ENCODE results near the gene EYS. TPM values are rescaled to one million over a fixed set of nuclear protein-coding genes. Genes with fewer than 3 reads are reported as not detected.

EYS gene
- total and polyA plus RNA-seq, 9 of the 15 experiments (the other 6 are each of a cell fraction or from before 2014, with no cell fraction given): 0.03 to 0.36 (median 0.10) TPM; not detected in 2

DNA sequence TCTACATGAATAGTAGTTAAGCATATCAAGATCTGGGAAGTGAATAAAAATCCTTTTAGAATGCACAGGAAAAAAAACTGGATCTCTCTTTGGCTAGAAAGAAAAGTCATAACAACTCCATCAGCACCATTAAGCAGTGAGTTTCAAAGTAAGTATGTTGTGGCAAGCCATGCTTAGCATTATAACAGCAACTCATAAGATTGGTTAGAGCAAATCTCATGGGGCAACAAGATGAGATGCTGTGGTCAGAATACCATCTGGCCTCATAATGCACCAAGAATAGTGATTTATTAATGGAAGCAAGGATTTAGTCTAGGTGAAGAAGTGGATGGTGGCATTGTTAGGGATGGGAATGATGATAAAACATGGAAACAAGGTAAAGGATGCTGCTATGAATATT lies 1912.0 kb downstream of the EYS start (continued):
- TF ChIP-seq MYC (IDR thresholded peaks at IDR 0.05; ENCODE audit: low read depth, low read length) (no peak), MYC (CRISPR knock-in tag; IDR thresholded peaks at IDR 0.05; ENCODE audit: borderline replicate concordance, low read depth) (no peak), SMAD1 (IDR thresholded peaks at IDR 0.05; ENCODE audit: low read depth, low read length, partially characterized antibody) (no peak)

DNA sequence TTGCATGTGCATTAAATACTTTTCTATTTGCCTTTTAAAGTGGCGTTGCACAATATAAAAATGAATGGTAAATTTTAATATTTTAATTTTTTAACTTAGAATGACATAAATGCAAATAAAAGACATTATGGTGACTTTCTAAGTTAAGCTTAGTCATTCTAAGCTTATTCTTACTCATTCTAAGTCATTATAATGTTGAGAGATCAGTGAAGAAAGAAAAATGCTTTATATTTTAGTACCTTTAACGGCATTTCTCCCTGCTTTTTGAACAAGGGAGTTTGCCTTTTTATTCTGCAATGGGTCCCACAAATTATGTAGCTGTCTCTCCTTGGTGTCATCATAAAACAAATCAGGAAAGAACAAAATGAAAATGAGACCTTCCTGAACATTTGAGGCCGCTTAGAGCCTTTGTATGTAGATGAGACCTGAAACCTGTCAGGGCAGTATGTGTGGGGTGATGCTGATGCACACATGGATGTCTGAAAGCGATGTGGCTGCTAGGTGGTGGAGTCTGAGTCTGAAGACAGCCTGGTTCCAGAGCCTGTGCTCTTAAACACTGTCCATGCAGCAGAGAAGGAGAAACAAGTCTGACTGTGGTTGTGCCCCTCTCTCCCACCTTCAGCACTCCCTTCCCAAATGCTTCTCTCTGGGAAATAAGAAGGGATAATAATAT lies 1913.4 kb downstream of the EYS start:
- Histone ChIP-seq H3K27me3 (ENCODE audit: control insufficient read depth in 2 of 2, insufficient read depth in 2 of 2, low read length in 2 of 2) (no peaks in the 10 kb centered on the region), H3K9ac (ENCODE audit: insufficient read depth in 1 of 2, low read depth in 2 of 2, low read length in 2 of 2) (no peak overlapping the region), H4K20me1 (replicated peaks; ENCODE audit: control insufficient read depth, insufficient read depth, low read length) (no peaks in the 10 kb centered on the region), H3K27ac (ENCODE audit: extremely low read depth, low read depth, low read length) (no peak overlapping the region), H3K9me1 (ENCODE audit: control insufficient read depth, insufficient read depth, low read length) (no peaks in the 10 kb centered on the region), H3K9me3 (replicated peaks; ENCODE audit: control insufficient read depth, insufficient read depth, low read depth, low read length) (no peaks in the 10 kb centered on the region), H2AFZ (ENCODE audit: low read depth, low read length) (no peak overlapping the region), H3K4me3 (no peak overlapping the region), H3K4me2 (ENCODE audit: insufficient read depth, low read length) (no peak overlapping the region), H3K36me3 (ENCODE audit: control insufficient read depth, insufficient read depth, low read length) (no peaks in the 10 kb centered on the region), H3K79me2 (ENCODE audit: control insufficient read depth, insufficient read depth, low read length) (no peaks in the 10 kb centered on the region), H3K4me1 (replicated peaks in 1 of 2; ENCODE audit: control insufficient read depth in 2 of 2, insufficient read depth in 2 of 2, low read length in 2 of 2) (no peaks in the 10 kb centered on the region)
- FAIRE-seq (no peak), DNase-seq (ENCODE audit: extremely low read depth in 1 of 4, low spot score in 3 of 4) (no peak), ATAC-seq (no peak)
- in situ Hi-C loops (cut with MboI): no loop called here
- CTCF ChIA-PET (ENCODE audit: low intra/inter-chr PET ratio): no interaction called here
- intact Hi-C loops (cut with micrococcal nuclease): no loop called here
- POLR2A ChIA-PET: no interaction called here
- WGBS (ENCODE audit: insufficient coverage, low coverage, missing lambda C conversion rate): 0% methylated on average over 4 of the region's 4 CpGs
- no TSS peak for BruUV-seq (replicated peaks)
- TF ChIP-seq ZNF184 (CRISPR knock-in tag; IDR thresholded peaks at IDR 0.05) (no peak), ZNF232 (CRISPR knock-in tag; IDR thresholded peaks at IDR 0.05) (no peak), NCOR1 (IDR thresholded peaks at IDR 0.05) (no peak), HCFC1 (IDR thresholded peaks at IDR 0.05; ENCODE audit: low read depth, low read length) (no peak), PHF20 (IDR thresholded peaks at IDR 0.05; ENCODE audit: partially characterized antibody) (no peak)
- TF ChIP-seq, protein P1, sequence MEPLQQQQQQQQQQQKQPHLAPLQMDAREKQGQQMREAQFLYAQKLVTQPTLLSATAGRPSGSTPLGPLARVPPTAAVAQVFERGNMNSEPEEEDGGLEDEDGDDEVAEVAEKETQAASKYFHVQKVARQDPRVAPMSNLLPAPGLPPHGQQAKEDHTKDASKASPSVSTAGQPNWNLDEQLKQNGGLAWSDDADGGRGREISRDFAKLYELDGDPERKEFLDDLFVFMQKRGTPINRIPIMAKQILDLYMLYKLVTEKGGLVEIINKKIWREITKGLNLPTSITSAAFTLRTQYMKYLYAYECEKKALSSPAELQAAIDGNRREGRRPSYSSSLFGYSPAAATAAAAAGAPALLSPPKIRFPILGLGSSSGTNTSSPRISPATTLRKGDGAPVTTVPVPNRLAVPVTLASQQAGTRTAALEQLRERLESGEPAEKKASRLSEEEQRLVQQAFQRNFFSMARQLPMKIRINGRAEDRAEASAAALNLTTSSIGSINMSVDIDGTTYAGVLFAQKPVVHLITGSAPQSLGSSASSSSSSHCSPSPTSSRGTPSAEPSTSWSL (CRISPR knock-in tag; IDR thresholded peaks at IDR 0.05; ENCODE audit: borderline replicate concordance): no peak
- TF ChIP-seq, protein P2, sequence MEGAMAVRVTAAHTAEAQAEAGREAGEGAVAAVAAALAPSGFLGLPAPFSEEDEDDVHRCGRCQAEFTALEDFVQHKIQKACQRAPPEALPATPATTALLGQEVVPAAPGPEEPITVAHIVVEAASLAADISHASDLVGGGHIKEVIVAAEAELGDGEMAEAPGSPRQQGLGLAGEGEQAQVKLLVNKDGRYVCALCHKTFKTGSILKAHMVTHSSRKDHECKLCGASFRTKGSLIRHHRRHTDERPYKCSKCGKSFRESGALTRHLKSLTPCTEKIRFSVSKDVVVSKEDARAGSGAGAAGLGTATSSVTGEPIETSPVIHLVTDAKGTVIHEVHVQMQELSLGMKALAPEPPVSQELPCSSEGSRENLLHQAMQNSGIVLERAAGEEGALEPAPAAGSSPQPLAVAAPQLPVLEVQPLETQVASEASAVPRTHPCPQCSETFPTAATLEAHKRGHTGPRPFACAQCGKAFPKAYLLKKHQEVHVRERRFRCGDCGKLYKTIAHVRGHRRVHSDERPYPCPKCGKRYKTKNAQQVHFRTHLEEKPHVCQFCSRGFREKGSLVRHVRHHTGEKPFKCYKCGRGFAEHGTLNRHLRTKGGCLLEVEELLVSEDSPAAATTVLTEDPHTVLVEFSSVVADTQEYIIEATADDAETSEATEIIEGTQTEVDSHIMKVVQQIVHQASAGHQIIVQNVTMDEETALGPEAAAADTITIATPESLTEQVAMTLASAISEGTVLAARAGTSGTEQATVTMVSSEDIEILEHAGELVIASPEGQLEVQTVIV (CRISPR knock-in tag; IDR thresholded peaks at IDR 0.05; ENCODE audit: borderline replicate concordance): no peak
- TF ChIP-seq, protein P3, sequence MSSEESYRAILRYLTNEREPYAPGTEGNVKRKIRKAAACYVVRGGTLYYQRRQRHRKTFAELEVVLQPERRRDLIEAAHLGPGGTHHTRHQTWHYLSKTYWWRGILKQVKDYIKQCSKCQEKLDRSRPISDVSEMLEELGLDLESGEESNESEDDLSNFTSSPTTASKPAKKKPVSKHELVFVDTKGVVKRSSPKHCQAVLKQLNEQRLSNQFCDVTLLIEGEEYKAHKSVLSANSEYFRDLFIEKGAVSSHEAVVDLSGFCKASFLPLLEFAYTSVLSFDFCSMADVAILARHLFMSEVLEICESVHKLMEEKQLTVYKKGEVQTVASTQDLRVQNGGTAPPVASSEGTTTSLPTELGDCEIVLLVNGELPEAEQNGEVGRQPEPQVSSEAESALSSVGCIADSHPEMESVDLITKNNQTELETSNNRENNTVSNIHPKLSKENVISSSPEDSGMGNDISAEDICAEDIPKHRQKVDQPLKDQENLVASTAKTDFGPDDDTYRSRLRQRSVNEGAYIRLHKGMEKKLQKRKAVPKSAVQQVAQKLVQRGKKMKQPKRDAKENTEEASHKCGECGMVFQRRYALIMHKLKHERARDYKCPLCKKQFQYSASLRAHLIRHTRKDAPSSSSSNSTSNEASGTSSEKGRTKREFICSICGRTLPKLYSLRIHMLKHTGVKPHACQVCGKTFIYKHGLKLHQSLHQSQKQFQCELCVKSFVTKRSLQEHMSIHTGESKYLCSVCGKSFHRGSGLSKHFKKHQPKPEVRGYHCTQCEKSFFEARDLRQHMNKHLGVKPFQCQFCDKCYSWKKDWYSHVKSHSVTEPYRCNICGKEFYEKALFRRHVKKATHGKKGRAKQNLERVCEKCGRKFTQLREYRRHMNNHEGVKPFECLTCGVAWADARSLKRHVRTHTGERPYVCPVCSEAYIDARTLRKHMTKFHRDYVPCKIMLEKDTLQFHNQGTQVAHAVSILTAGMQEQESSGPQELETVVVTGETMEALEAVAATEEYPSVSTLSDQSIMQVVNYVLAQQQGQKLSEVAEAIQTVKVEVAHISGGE (CRISPR knock-in tag; IDR thresholded peaks at IDR 0.05): no peak
